GM03348 (cell line): Measurements from ENCODE around the gene ZNF581.

Experiments used
- DNase-seq: peaks from one replicate; pipeline ENCODE4 v3.0.0; 2012; ENCODE audit warnings: low spot score

Gene ZNF581

DNA sequence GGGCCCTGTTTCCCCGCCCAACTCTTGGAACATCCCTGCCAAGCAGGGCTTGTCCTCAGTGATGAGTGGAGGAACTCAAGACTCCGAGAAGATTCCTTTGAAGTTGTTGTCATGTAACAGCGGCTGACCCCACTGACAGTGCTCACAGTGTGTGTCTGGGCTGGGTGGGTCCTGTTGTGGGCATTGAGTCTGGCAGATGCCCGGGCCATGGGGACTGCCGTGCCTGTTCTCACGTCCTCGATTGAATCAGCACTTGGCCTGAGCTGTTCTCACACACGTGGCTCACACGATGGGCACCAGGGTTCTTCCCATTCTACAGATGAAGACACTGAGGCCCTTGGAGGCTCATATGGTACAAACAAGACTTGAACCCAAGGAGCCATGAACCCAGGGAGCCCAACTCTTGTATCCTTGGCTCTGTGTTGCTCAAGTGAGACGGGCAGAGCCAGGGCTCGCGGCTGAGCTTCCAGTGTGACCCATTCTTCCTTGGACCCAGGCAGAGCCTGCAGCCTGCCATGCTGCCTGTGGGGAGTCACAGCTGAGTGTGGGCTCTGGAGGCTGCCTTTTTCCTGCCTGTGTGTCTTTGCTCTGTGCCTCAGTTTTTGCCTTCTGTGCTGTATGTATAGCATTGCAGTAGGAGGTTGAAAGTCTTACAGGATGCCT, 23.0 kb downstream of the ZNF581 start:
- no peak for DNase-seq

DNA sequence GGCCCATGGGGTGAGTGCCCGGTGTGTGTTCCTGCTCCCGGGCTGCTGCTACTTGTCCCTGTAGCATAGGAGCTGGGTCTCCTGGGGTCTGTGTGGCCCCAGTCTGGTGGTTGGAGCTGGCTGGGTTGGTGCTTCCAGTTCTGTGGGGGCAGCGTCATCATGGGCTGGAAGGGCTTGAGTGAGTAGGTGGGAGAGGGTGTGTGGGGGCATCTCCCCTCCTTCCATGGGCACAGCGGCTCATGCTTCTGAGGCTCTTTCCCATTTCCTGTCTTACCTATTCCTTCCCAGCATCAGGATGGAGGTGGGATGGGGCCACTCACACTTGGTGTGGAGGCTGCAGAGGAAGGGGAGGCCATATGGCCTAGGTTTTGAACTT, 23.5 kb downstream of the ZNF581 start:
- no peak for DNase-seq

DNA sequence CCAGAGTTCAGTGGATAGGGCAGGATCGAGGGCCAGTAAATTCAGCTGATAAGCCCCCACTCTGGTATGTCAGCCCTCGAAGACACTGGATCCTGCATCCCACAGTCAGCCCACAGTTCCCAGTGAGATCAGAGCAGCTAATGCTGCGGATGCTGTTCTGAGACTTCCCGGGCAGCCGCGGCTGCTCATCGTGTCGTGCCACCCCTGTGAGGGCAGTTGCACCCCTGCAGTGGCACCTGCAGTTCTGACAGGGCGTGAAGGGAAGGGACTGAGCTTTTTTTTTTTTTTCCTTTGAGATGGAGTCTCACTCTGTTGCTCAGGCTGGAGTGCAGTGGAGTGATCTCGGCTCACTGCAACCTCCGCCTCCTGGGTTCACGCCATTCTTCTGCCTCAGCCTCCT, 24.1 kb downstream of the ZNF581 start:
- DNase-seq, result no peak

DNA sequence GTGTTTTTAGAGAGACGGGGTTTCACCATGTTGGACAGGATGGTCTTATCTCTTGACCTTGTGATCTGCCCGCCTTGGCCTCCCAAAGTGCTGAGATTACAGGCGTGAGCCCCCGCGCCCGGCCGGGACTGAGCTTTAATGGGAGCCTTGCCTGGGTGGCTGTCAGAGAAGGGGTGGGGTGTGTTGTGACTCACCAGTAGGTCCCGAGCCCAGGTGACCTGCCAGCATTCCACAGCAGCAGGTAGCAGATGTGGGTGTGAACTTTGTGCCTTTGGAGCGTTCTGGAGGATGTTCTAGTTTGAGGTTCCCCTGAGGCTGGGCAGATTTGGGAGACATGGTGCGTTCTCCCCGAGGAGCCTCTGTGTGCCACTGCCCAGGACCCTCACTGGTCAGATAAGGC, 24.5 kb downstream of the ZNF581 start:
- no peak for DNase-seq

DNA sequence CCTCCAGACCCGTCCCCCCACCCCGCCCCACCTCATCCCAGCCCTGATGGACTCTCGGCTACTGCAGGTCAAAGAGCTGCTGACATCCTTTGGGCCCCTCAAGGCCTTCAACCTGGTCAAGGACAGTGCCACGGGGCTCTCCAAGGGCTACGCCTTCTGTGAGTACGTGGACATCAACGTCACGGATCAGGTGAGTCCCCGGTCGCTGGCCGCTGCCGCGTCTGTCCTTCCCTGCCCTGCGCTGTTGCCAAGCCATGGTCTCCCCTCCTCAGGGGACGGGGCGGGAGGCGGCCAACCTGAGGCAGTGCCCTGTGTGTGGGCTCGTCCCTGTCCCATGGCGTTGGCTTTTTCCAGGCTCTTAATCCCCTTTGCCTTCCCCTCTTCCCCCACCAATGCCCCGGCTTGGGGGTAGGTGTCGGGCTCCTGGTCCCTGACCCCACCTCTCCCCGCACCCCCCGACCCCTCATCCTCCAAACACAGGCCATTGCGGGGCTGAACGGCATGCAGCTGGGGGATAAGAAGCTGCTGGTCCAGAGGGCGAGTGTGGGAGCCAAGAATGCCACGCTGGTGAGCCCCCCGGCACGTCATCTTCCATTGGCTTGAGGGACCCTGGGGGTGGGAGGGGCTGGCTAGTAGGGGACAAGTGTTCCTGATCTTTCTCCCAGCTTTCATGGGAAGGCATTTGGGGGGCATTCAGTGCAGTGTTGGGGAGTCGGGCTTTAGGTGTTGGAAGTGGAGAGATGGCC, 25.3 kb downstream of the ZNF581 start:
- DNase-seq, result no peak

DNA sequence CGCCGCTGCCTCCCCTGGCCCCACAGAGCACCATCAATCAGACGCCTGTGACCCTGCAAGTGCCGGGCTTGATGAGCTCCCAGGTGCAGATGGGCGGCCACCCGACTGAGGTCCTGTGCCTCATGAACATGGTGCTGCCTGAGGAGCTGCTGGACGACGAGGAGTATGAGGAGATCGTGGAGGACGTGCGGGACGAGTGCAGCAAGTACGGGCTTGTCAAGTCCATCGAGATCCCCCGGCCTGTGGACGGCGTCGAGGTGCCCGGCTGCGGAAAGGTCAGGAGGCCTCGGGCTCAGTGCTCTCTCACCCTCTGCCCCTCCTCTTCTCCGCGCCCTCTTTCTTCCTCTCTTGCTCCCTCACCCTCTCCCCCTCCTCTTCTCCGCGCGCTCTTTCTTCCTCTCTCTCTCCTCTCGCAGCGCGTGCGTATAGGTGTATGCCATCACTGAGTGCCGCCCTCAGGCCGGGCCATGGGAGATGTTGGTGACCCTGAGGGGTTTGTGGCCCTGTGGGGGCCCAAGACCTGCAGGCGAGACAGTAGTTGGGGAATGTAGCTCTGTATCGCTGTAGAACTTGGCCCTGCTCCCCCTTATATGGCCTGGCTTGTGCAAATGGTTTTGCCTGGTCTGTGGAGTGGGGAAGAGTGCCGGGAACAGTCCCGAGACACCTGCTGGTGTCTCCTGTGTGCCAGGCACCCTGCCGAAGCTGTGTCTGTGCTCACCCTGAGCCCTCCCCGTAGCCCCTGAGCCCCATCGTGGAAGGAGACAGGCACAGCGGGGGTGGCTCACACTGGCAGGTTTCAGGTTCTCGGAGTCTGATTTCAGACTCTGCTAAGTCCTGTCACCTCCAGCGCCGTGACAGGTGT, 26.2 kb downstream of the ZNF581 start:
- DNase-seq, result no peak

GRCh38 chr19:55670280-55671053, 27.0 kb downstream of the ZNF581 start:
- DNase-seq, result no peak

DNA sequence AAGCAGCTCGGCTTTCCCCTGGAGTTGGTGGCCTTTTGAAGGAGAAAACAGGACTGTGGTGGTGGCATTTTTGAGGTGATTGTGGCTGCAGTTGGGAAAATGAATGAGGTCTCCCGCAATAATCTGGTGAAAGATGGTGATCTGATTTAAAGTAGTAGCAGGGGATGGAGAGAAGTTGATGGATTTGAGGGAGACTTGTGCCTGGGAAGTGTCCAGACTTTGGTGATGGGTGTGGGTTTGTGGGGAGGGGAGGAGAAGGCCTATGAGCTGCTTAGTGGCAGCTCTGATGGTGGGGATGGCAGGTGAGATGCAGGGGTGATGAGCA, 27.6 kb downstream of the ZNF581 start:
- DNase-seq, result no peak

GRCh38 chr19:55672418-55672817, 29.0 kb downstream of the ZNF581 start:
- no peak for DNase-seq

- no peak for DNase-seq
Measured at GRCh38 chr19:55673465-55673864, 30.0 kb downstream of the ZNF581 start.

GRCh38 chr19:55673889-55674288, 30.4 kb downstream of the ZNF581 start:
- no peak for DNase-seq

GRCh38 chr19:55674459-55674840, 31.0 kb downstream of the ZNF581 start:
- no peak for DNase-seq

- DNase-seq, result peak; percentile 99
Measured at GRCh38 chr19:55674841-55675660, 31.6 kb downstream of the ZNF581 start, which contains the start of gene EPN1. Gene EPN1, plus strand, starts transcription at chr19:55675226. Its CDS starts 3,402 bp downstream, at chr19:55678628.

- no peak for DNase-seq
Measured at GRCh38 chr19:55675661-55676354, 32.4 kb downstream of the ZNF581 start.

DNA sequence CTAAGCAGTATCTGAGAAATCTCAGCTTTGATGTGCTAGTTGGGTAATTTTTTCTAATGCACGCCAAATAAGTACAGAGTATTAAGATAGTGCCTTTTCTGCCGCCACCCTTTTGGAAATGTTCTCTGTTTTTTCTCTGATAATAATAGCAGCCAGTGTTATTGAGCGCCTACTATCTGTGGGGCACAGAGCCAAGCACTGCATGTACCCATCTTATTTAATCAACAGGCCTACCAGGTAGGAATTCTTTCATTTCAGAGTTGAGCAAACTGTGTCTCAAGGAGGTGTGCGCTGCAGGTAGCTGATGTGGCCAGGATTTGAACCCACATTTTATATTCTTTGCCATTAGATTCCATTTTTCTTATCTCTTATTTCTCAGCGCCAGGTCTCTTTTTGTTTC, 32.9 kb downstream of the ZNF581 start:
- no peak for DNase-seq

DNA sequence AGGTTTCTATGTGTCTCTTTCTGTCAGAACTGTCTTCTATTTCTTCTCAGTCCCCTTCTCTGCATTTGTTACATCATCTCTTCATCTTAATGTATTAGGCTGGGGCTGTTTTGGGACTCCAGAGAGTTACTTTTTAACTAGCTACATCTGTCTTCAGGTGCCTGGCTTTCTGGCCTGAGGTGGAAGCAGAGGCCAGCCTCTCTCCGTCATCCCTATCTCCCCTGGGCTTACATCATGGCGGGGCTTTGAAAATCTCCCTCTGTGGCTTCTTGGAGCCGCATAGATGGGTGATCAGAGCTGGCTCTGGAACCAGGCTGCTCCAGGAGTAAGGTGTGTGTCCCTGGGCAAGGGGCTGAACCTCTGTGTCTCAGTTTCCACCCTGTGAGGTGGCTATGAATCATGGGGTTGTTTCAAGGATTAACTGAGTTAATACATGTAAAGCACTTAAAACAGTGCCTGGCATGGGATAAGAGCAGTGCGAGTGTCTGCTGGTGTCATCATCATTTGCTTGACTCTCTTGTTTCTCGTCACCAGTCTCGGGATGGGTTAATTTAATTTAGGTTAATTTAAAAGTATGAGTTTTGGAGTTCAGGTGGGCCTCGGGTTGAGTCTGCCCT, 33.5 kb downstream of the ZNF581 start:
- no peak for DNase-seq

DNA sequence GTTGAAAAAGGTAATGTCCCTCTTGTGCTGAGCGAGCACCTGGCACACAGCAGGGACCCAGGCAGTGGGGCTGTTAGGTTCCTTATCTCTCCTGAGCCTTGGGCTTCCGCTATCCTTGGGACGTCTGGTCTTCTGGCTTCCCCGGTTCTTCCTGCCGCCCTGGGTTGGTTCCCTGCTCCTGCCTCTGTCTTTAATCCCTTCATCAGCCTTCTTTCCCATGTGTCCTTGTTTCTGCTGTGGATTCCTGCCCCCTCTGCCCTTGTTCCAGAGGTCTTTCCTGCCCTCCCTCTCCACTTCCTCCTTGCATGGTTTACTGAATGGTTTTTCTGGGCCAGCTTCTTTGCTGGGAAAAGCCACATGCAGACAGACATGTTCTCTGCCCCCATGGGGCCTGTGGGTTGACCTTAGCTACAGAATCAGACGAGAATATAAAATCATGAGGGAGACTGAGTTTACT, 34.2 kb downstream of the ZNF581 start:
- no peak for DNase-seq

GRCh38 chr19:55678121-55678671, 34.7 kb downstream of the ZNF581 start:
- no peak for DNase-seq

- DNase-seq, result no peak
Measured at GRCh38 chr19:55679343-55680257, 36.2 kb downstream of the ZNF581 start.
